Large intestine (tissue), 3 donors: ENCODE results near the gene MACO1. TPM values are rescaled to one million over a fixed set of nuclear protein-coding genes. Genes with fewer than 3 reads are reported as not detected.

ENCODE experiments used
- DNase-seq, 2 donors: peaks; one replicate each; pipeline versions ENCODE4 v3.0.0 to v3.0.0-alpha.2; 2013
- H3K27ac ChIP-seq: one replicate; pipeline ENCODE4 v1.5.1; 2013; ENCODE audit warnings: low read length
- H3K27me3 ChIP-seq: 2 replicates; pipeline ENCODE4 v1.6.1; 2013; ENCODE audit warnings: low read length; ENCODE audit not compliant: control insufficient read depth, insufficient read depth
- H3K36me3 ChIP-seq: 2 replicates; pipeline ENCODE4 v1.6.1; 2013; ENCODE audit warnings: low read length; ENCODE audit not compliant: control insufficient read depth, insufficient read depth
- H3K4me1 ChIP-seq: one replicate; pipeline ENCODE4 v1.6.1; 2013; ENCODE audit warnings: low read length; ENCODE audit not compliant: control insufficient read depth, insufficient read depth
- H3K4me3 ChIP-seq: one replicate; pipeline ENCODE4 v1.5.1; 2013; ENCODE audit warnings: low read length
- H3K9me3 ChIP-seq: one replicate; pipeline ENCODE4 v1.6.1; 2013; ENCODE audit warnings: mild to moderate bottlenecking, low read depth, low read length, moderate library complexity; ENCODE audit not compliant: control insufficient read depth
- WGBS: methylation state at CpG from one replicate; pipeline ENCODE4 v1.1.5; 2013; ENCODE audit warnings: low lambda C conversion rate; ENCODE audit not compliant: insufficient coverage; 5-methylcytosine and 5-hydroxymethylcytosine counted together
- polyA plus RNA-seq: library from polyadenylated mRNA; unstranded; fragments of 120-200 nt; gene quantifications from one replicate; pipeline ENCODE4 v1.2.1, GENCODE V29; 2013

The MACO1 gene
- polyA plus RNA-seq, 1 donor: 17.5 TPM

- Histone ChIP-seq H3K9me3 (no peaks in the 10 kb centered on the region), H3K4me1 (peaks cover 2% of the 10 kb centered on the region), H3K27ac (no peak overlapping the region), H3K36me3 (no peaks in the 10 kb centered on the region), H3K4me3 (no peak overlapping the region), H3K27me3 (no peaks in the 10 kb centered on the region)
- no peak for DNase-seq
- WGBS: 100% methylated on average over 1 of the region's 3 CpGs
Observed at GRCh38 chr1:25532970-25533369, 102.3 kb downstream of the MACO1 start.

GRCh38 chr1:25533775-25534409, 103.2 kb downstream of the MACO1 start:
- Histone ChIP-seq H3K4me1 (peaks cover 11% of the 10 kb centered on the region), H3K4me3 (no peak overlapping the region), H3K27me3 (no peaks in the 10 kb centered on the region), H3K9me3 (no peaks in the 10 kb centered on the region), H3K27ac (no peak overlapping the region), H3K36me3 (no peaks in the 10 kb centered on the region)
- no peak for DNase-seq
- WGBS: 100% methylated on average over 1 of the region's 9 CpGs

GRCh38 chr1:25534410-25534788, 103.7 kb downstream of the MACO1 start:
- WGBS: no CpG with 5 or more reads among the region's 4 CpGs

GRCh38 chr1:25536124-25536523, 105.4 kb downstream of the MACO1 start:
- no peak for DNase-seq
- no peaks in the 10 kb centered on the region for H3K27me3 ChIP-seq
- no CpG with 5 or more reads among the region's 3 CpGs for WGBS
- no peaks in the 10 kb centered on the region for H3K9me3 ChIP-seq
- H3K36me3 ChIP-seq: no peaks in the 10 kb centered on the region
- H3K27ac ChIP-seq: no peak overlapping the region
- no peak overlapping the region for H3K4me3 ChIP-seq
- H3K4me1 ChIP-seq: peaks cover 11% of the 10 kb centered on the region

More at GRCh38 chr1:25534410-25534788, 103.7 kb downstream of the MACO1 start:
- no peak for DNase-seq
- Histone ChIP-seq H3K9me3 (no peaks in the 10 kb centered on the region), H3K4me1 (peaks cover 11% of the 10 kb centered on the region), H3K27me3 (no peaks in the 10 kb centered on the region), H3K36me3 (no peaks in the 10 kb centered on the region), H3K27ac (no peak overlapping the region), H3K4me3 (no peak overlapping the region)

- WGBS: no CpG with 5 or more reads among the region's 7 CpGs
- Histone ChIP-seq H3K36me3 (no peaks in the 10 kb centered on the region), H3K4me3 (no peak overlapping the region)
Observed at GRCh38 chr1:25537153-25537831, 106.6 kb downstream of the MACO1 start.

GRCh38 chr1:25538191-25538767, 107.6 kb downstream of the MACO1 start:
- no peaks in the 10 kb centered on the region for H3K27me3 ChIP-seq
- H3K9me3 ChIP-seq: no peaks in the 10 kb centered on the region
- H3K27ac ChIP-seq: peak overlapping the region; percentile 52
- H3K4me3 ChIP-seq: no peak overlapping the region
- DNase-seq: peak; percentile 59 to 76
- H3K4me1 ChIP-seq: peaks cover 22% of the 10 kb centered on the region
- no CpG with 5 or more reads among the region's 4 CpGs for WGBS
- no peaks in the 10 kb centered on the region for H3K36me3 ChIP-seq

More at GRCh38 chr1:25537153-25537831, 106.6 kb downstream of the MACO1 start:
- Histone ChIP-seq H3K27me3 (no peaks in the 10 kb centered on the region), H3K9me3 (no peaks in the 10 kb centered on the region), H3K4me1 (peaks cover 18% of the 10 kb centered on the region), H3K27ac (no peak overlapping the region)
- DNase-seq: no peak

GRCh38 chr1:25540750-25541342, 110.1 kb downstream of the MACO1 start:
- Histone ChIP-seq H3K4me1 (peaks cover 37% of the 10 kb centered on the region), H3K27me3 (no peaks in the 10 kb centered on the region), H3K36me3 (peaks cover 3% of the 10 kb centered on the region), H3K4me3 (no peak overlapping the region), H3K27ac (no peak overlapping the region), H3K9me3 (no peaks in the 10 kb centered on the region)
- peak in 1 of 2 donors; percentile 15 for DNase-seq
- WGBS: no CpG with 5 or more reads among the region's 13 CpGs

GRCh38 chr1:25541425-25541824, 110.7 kb downstream of the MACO1 start:
- WGBS: no CpG with 5 or more reads among the region's 1 CpG
- peaks cover 3% of the 10 kb centered on the region for H3K36me3 ChIP-seq

GRCh38 chr1:25541889-25542658, 111.4 kb downstream of the MACO1 start:
- H3K4me1 ChIP-seq: peaks cover 37% of the 10 kb centered on the region
- H3K9me3 ChIP-seq: no peaks in the 10 kb centered on the region
- no CpG with 5 or more reads among the region's 8 CpGs for WGBS
- H3K4me3 ChIP-seq: no peak overlapping the region
- DNase-seq: no peak
- no peaks in the 10 kb centered on the region for H3K27me3 ChIP-seq
- peaks cover 3% of the 10 kb centered on the region for H3K36me3 ChIP-seq
- H3K27ac ChIP-seq: no peak overlapping the region

More at GRCh38 chr1:25541425-25541824, 110.7 kb downstream of the MACO1 start:
- no peak overlapping the region for H3K27ac ChIP-seq
- no peak overlapping the region for H3K4me3 ChIP-seq
- no peaks in the 10 kb centered on the region for H3K9me3 ChIP-seq
- DNase-seq: peak in 1 of 2 donors; percentile 43
- no peaks in the 10 kb centered on the region for H3K27me3 ChIP-seq
- H3K4me1 ChIP-seq: peaks cover 37% of the 10 kb centered on the region

GRCh38 chr1:25543005-25543424, 112.3 kb downstream of the MACO1 start:
- H3K27ac ChIP-seq: no peak overlapping the region
- H3K9me3 ChIP-seq: no peaks in the 10 kb centered on the region
- H3K27me3 ChIP-seq: no peaks in the 10 kb centered on the region
- H3K36me3 ChIP-seq: peaks cover 3% of the 10 kb centered on the region
- H3K4me3 ChIP-seq: peak overlapping the region; percentile 11
- no peak for DNase-seq
- peaks cover 34% of the 10 kb centered on the region for H3K4me1 ChIP-seq
- no CpG with 5 or more reads among the region's 7 CpGs for WGBS
